CD4-positive, alpha-beta T cell treated with Interleukin-15 for 1 hour (primary cell): ENCODE results near the gene DMD.
A peak's percentile ranks its signal among the peaks of the same experiment; 100 is the strongest.

ENCODE experiments used
- DNase-seq: peaks from one replicate; pipeline ENCODE4 v3.0.0-alpha.2; 2020

Gene DMD

DNA sequence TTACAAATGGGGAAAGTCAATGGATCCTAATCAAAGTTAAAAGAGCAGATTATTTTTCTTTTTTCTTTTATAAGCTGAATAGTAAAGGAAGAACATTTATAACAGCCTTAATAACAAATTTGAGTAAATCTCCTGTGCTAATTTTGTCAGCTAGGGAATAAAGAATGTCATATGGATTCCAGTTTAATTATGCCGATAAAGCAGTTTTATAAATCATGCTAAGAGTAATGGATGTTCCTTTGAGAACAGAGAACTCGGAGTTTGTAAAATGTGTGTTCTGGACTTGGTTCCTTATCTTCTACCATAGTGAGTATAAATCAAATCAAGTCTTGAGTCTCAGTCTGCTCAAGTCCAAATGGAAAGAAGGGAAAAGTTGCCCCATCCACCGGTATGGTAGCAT, 1959.2 kb downstream of the DMD start:
- no peak for DNase-seq

DNA sequence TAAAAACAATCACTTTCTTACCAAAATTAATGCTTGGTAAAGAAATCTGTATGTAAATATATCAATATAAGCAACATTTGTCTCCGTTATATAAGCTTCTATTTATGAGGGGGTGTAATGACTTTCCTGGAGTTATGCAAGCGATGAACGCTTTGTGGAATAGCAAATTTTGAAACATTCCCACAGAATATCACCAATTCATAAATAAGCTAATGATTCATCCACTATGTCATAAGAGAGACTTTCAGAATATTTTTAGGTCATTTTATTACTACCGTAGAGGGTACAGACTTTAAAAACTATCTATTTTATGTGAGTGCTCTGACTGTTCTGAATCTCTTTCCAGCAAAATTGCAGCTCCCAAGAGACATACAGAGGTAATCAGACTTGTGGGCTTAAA, 1960.0 kb downstream of the DMD start:
- no peak for DNase-seq

- DNase-seq, result no peak
Measured at GRCh38 chrX:31245714-31246113, 1965.6 kb downstream of the DMD start.

DNA sequence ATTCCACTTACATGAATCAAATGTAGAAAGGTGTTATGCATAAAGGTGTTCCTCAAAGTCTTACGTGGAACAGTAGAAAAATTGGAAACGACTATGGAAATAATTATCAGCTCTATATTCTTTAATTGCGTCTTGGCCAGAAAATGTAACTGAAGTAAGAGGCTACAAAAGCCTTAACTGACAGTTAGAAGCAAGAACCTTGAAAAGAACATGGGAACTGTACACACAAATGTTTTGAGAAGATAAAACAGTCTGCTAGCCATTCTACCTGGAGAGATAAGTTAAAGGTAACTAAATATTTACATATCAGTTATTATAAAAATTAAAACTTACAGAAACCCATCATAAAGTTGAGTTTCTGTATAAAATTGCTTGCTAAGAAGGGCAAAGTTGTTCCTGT, 1967.5 kb downstream of the DMD start:
- DNase-seq, result no peak

DNA sequence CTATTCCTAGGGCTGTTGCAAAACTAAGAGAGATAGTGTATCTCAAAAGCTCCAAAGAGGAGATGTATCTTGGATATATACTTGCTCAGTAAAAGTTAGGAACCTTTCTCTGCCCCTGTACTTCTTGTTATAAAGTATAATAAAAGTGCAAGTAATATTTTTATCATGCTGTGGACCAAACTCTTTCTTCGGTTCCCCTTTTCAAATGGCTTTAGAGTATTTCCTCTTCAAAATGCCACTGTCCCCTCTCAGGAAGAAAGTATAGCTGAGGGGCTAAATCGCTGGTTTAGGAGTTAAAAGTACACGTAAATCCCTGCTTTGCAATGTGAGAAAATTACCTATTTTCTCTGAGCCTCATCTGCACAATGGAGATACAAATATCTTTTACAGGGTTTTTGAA, 1970.4 kb downstream of the DMD start:
- no peak for DNase-seq

- DNase-seq, result no peak
Measured at GRCh38 chrX:31237189-31237588, 1974.2 kb downstream of the DMD start.

GRCh38 chrX:31236231-31236630, 1975.1 kb downstream of the DMD start:
- peak; percentile 23 for DNase-seq

DNA sequence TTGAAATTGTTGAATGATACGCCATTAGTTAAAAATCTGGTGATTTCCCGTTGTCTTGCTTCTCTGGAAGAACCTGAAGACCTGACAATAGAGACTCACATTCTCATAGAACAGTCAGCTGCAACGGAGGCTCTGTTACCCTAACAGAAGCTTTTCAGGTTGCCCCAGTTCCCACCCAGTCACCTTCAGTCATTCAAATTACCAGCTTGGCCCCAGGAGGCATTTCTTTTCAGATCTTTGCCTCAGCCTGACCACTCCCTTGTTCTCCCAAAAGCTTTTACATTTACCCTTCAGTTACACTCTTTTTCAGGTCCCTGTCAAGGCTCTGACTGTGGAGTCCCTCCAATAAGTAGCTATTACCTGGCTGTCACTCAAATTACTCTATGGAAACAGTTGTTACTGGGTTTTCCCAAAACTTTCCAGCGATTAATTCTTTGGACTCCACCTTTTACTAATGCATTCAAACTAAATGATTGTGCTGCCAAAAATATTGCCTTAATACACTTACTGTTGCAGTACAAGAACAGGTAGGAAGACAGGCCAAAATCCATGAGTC, 1977.3 kb downstream of the DMD start:
- no peak for DNase-seq

- DNase-seq, result no peak
Measured at GRCh38 chrX:31232506-31232905, 1978.8 kb downstream of the DMD start.

GRCh38 chrX:31228909-31229308, 1982.4 kb downstream of the DMD start:
- DNase-seq, result no peak

- no peak for DNase-seq
Measured at GRCh38 chrX:31228415-31228832, 1982.9 kb downstream of the DMD start.

DNA sequence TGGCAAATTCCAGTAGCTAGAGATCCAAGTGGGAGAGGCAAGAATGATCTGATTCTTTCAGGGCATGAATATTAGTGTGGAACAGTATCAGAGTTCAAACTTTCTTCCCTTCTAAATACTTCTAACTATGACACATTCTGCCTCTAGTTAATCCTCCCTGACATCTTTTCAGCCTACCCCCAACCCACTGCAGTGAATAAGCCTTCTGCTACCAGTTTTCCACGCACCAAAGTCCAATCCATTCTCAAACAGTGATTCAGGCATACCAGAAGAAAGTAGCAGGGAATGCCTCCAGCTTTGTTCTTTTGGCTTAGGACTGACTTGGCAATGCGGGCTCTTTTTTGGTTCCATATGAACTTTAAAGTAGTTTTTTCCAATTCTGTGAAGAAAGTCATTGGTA, 1984.1 kb downstream of the DMD start:
- no peak for DNase-seq

GRCh38 chrX:31225819-31226218, 1985.5 kb downstream of the DMD start:
- DNase-seq, result no peak

- no peak for DNase-seq
Measured at GRCh38 chrX:31224381-31225012, 1986.9 kb downstream of the DMD start.

- no peak for DNase-seq
Measured at GRCh38 chrX:31223817-31224216, 1987.5 kb downstream of the DMD start.

- no peak for DNase-seq
Measured at GRCh38 chrX:31222946-31223345, 1988.4 kb downstream of the DMD start.

GRCh38 chrX:31219174-31219573, 1992.2 kb downstream of the DMD start:
- DNase-seq, result no peak

- no peak for DNase-seq
Measured at GRCh38 chrX:31217084-31217483, 1994.3 kb downstream of the DMD start.

DNA sequence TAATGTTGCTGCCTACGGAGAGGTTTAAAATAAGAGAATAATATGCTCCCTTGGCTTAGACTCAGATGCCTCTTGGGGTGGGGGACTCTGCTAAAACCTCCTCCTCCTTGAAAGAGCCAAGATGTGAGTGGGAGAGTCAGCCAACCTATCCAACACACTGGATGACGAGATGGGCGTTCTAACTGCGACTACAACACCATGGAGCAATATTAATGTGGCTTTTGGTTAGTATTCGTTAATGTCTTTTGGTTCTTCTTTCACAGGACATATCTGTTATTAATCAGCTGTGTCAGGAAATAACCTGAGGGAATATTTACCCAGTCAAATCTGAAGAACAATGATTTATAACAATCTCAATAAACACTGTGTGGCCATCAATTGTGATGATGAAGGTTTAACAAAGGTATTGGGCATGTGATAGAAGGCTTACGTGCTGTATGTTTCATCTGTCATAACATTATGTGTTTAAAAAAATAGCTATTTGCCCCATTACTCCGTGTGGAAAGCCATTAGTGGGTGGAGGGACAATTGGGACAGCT, 1996.0 kb downstream of the DMD start:
- no peak for DNase-seq

- no peak for DNase-seq
Measured at GRCh38 chrX:31213941-31214340, 1997.4 kb downstream of the DMD start.

DNA sequence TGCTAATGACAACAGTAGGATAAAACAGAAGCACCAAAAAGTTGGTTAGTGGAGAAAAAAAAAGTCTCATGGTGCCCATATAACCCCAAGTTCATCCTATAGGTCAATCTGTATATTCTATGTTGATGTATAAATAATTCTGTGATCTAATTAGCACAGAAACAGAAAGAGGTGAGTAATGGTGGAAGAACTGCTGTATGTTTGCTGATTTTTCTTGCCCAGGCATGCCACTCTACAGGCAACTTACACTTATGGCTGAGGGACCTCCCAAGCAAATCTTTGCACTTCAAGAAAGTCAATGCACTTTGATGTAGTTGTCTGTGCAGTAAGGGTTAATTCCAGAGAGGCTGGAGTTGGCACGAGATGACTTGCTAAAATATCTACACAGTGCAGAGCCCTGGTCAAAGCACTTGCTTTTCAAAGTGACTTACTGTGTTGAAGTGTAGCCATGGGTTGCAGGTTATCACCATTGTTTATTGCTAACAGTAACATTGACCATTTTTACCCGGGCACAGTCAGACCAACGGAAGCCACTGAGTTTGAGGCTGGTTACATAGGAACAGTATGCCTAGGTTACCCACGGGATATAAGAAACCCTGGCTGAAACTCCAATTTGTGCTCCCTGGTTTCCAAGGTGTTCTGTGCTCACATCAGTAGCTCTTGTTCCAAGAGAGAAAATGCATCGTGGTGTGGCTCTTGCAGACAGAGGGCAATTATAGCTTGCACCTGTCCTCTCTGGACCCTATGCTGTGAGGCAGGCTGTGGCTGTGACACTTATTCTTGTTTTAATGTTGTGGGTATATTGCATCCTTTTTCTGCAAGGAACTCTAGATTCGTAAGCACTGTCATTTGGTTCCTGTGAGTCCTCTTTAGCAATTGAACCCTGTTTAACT, 1998.2 kb downstream of the DMD start:
- DNase-seq, result no peak

DNA sequence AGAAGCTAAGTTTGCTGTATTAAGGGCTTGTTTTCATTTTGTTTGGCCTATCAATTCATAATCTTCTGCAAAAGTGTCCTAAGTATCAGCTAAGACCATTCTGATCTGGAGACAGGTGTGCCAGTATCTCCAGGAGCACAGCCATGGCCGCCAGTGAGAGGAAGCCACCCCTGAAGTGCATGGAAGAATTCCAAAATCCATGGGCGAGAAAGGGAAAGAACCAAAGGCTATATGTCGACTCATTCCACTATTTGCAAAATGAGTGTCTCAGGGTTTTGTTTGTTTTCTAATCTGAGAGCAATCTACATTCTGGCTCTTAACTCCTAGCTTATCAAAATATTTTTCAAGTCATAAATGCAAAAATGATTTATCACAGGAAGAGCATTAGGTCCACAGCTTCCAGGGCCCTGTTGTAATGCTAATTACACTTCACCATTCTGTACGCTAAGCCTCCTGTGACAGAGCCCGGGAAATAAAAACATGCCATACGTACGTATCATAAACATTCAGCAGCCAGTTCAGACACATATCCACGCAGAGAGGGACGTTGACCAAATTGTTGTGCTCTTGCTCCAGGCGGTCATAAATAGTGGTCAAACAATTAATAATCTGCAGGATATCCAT, 2002.2 kb downstream of the DMD start:
- no peak for DNase-seq

- no peak for DNase-seq
Measured at GRCh38 chrX:31201503-31201902, 2009.8 kb downstream of the DMD start.
